Dermis blood vessel endothelial cell (primary cell): ENCODE data around the gene HLA-E. TPM values are rescaled to one million over a fixed set of nuclear protein-coding genes. Genes with fewer than 3 reads are reported as not detected.
A peak's percentile ranks its signal among the peaks of the same experiment; 100 is the strongest.
"Not testable (repeated sequence)": the region's sequence is repeated elsewhere in the genome, so short reads cannot be mapped to it uniquely, and the experiment has no call there.

Experiments
- DNase-seq: peaks from one replicate; pipeline ENCODE4 v3.0.0; 2010
- total RNA-seq: library from RNA; depleted of rRNA; stranded (reverse); fragments of >200 nt; gene quantifications from 2 replicates; pipeline ENCODE4 v1.2.3, GENCODE V29; 2014

HLA-E gene
- total RNA-seq, 1 donor from 2014 or later: 1,065 TPM

- DNase-seq: peak; percentile 42
Observed at GRCh38 chr6:30508890-30509736, 19.8 kb downstream of the HLA-E start.

- no peak for DNase-seq
Observed at GRCh38 chr6:30510419-30511168, 21.3 kb downstream of the HLA-E start.

- DNase-seq: no peak
Observed at GRCh38 chr6:30511169-30511546, 21.8 kb downstream of the HLA-E start.

- no peak for DNase-seq
Observed at GRCh38 chr6:30513451-30513850, 24.1 kb downstream of the HLA-E start.

GRCh38 chr6:30515106-30515505 lies 25.8 kb downstream of the HLA-E start:
- no peak for DNase-seq

- DNase-seq: peak; percentile 100
Observed at GRCh38 chr6:30515944-30516753, 26.8 kb downstream of the HLA-E start.

GRCh38 chr6:30516754-30517076 lies 27.4 kb downstream of the HLA-E start:
- not testable (repeated sequence) for DNase-seq

- DNase-seq: not testable (repeated sequence)
Observed at GRCh38 chr6:30517767-30518504, 28.6 kb downstream of the HLA-E start.

GRCh38 chr6:30518505-30519145 lies 29.3 kb downstream of the HLA-E start:
- not testable (repeated sequence) for DNase-seq

GRCh38 chr6:30520522-30520921 lies 31.2 kb downstream of the HLA-E start:
- DNase-seq: no peak

GRCh38 chr6:30521082-30521481 lies 31.8 kb downstream of the HLA-E start:
- peak; percentile 29 for DNase-seq

- not testable (repeated sequence) for DNase-seq
Observed at GRCh38 chr6:30521952-30522351, 32.6 kb downstream of the HLA-E start.

- DNase-seq: not testable (repeated sequence)
Observed at GRCh38 chr6:30526444-30526843, 37.1 kb downstream of the HLA-E start.

- DNase-seq: not testable (repeated sequence)
Observed at GRCh38 chr6:30529349-30529875, 40.1 kb downstream of the HLA-E start.

GRCh38 chr6:30530014-30530413 lies 40.7 kb downstream of the HLA-E start:
- no peak for DNase-seq

- DNase-seq: no peak
Observed at GRCh38 chr6:30533460-30534294, 44.4 kb downstream of the HLA-E start.

- DNase-seq: no peak
Observed at GRCh38 chr6:30537931-30538330, 48.6 kb downstream of the HLA-E start.

- peak; percentile 96 for DNase-seq
Observed at GRCh38 chr6:30541515-30542403, 52.5 kb downstream of the HLA-E start.

GRCh38 chr6:30542404-30542725 lies 53.1 kb downstream of the HLA-E start:
- DNase-seq: peak; percentile 37

GRCh38 chr6:30542915-30543314 lies 53.6 kb downstream of the HLA-E start:
- DNase-seq: peak; percentile 66
